OCI-LY3 (cell line): ENCODE measurements around the gene BNC2.

ENCODE experiments used
- CTCF ChIP-seq: fragments of 200-600, 300-600 bp; sonication (generic); IDR thresholded peaks from 2 replicates; pipeline ENCODE4 v1.5.1; 2014; ENCODE audit warnings: antibody characterized with exemption, low read length, low read depth
- EZH2phosphoT487 ChIP-seq: fragments of 200-600 bp; shearing (Covaris generic); IDR thresholded peaks from 2 replicates; pipeline ENCODE4 v1.6.1; 2018; ENCODE audit warnings: antibody characterized with exemption, mixed run types, low read depth

GRCh38 chr9:16718952-16719351 is 151.5 kb downstream of the BNC2 start:
- TF ChIP-seq CTCF (no peak), EZH2phosphoT487 (no peak)
